Measurements from ENCODE around the gene FGFR2.
"Not testable (repeated sequence)": the region's sequence is repeated elsewhere in the genome, so short reads cannot be mapped to it uniquely, and the experiment has no call there.

The FGFR2 gene

DNA sequence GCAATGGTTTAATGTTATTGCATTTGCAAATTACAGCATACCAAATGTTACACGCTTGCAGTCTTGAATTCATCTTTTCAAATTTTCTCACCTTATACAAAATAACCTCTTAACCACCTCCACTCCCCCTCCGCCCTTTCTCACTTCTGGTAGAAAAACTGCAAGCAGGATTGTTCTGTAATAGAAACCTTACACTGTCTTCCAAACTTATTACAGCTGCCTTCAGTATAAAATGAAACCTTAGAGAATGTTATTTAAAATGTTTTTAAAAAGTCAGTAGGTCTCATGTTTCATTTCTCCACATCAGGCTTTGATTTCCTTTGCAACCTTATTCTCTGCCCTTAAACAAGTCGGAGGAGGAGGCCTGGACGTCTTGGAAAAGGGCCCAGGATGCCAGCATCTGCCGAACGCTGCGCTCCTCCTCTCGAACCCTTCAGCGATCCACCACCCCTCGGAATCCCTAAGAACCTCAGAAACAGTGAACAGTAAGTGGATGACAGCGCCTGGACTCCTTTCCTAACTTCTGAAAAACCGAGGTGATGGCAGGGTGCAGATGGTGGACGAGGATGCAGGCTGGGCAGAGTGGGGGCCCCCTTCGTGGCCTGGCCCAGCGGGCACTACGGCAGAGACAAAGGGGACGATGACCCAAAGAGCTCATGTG is 74.0 kb downstream of the FGFR2 start:
- Histone ChIP-seq H2AFZ (ENCODE audit: low read depth) (no peak overlapping the region), H3K27me3 (ENCODE audit: insufficient read depth, low read depth) (no peaks in the 10 kb centered on the region), H3K4me2 (no peak overlapping the region), H3K27ac (no peak overlapping the region), H3K9ac (no peak overlapping the region), H3K4me3 (IDR thresholded peaks at IDR 0.05; ENCODE audit: insufficient read depth, low read depth, low read length) (no peak overlapping the region), H3K4me1 (ENCODE audit: low read depth, poor library complexity, severe bottlenecking) (peaks cover 41% of the 10 kb centered on the region), H3K79me2 (ENCODE audit: insufficient read depth, low read depth) (peaks cover 9% of the 10 kb centered on the region; the same call in 1 of the 2 replicates), H4K20me1 (ENCODE audit: insufficient read depth) (no peaks in the 10 kb centered on the region), H3K36me3 (ENCODE audit: insufficient read depth) (no peaks in the 10 kb centered on the region)
- TF ChIP-seq, protein P1, sequence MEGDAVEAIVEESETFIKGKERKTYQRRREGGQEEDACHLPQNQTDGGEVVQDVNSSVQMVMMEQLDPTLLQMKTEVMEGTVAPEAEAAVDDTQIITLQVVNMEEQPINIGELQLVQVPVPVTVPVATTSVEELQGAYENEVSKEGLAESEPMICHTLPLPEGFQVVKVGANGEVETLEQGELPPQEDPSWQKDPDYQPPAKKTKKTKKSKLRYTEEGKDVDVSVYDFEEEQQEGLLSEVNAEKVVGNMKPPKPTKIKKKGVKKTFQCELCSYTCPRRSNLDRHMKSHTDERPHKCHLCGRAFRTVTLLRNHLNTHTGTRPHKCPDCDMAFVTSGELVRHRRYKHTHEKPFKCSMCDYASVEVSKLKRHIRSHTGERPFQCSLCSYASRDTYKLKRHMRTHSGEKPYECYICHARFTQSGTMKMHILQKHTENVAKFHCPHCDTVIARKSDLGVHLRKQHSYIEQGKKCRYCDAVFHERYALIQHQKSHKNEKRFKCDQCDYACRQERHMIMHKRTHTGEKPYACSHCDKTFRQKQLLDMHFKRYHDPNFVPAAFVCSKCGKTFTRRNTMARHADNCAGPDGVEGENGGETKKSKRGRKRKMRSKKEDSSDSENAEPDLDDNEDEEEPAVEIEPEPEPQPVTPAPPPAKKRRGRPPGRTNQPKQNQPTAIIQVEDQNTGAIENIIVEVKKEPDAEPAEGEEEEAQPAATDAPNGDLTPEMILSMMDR (conservative IDR thresholded peaks at IDR 0.05; ENCODE audit: low read depth, low read length), result no peak

DNA sequence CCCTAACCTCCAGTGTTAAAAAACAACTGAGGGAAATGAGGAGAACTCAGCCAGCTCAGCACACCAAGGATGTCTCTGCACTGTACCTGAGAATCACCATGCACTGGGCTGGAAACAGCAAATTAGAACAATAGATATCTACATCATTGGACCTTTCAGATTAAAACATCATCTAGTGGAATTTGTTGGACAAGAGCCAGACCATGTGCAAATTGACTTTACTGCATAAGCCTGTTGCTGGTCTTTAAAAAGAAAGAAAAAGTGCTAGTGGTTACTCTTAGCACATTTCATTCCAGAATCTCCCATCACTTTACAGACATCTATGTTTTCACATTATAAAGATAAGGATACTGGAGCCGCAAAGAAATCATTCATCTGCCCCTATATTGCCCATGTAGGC is 75.4 kb downstream of the FGFR2 start:
- 0 out of 2 replicates have a peak overlapping the region, but pooled peaks have one; percentile 2 for H3K27ac ChIP-seq
- peaks cover 9% of the 10 kb centered on the region; the same call in 1 of the 2 replicates for H3K79me2 ChIP-seq (ENCODE audit: insufficient read depth, low read depth)
- no peaks in the 10 kb centered on the region for H4K20me1 ChIP-seq (ENCODE audit: insufficient read depth)
- no peaks in the 10 kb centered on the region for H3K27me3 ChIP-seq (ENCODE audit: insufficient read depth, low read depth)
- peak overlapping the region; percentile 23; the same call in 1 of the 2 replicates for H3K4me2 ChIP-seq
- H3K36me3 ChIP-seq (ENCODE audit: insufficient read depth), result no peaks in the 10 kb centered on the region
- peaks cover 50% of the 10 kb centered on the region for H3K4me1 ChIP-seq (ENCODE audit: low read depth, poor library complexity, severe bottlenecking)
- H3K4me3 ChIP-seq (IDR thresholded peaks at IDR 0.05; ENCODE audit: insufficient read depth, low read depth, low read length), result no peak overlapping the region
- TF ChIP-seq, protein P1 (conservative IDR thresholded peaks at IDR 0.05; ENCODE audit: low read depth, low read length), result no peak
- no peak overlapping the region for H3K9ac ChIP-seq
- no peak overlapping the region for H2AFZ ChIP-seq (ENCODE audit: low read depth)

DNA sequence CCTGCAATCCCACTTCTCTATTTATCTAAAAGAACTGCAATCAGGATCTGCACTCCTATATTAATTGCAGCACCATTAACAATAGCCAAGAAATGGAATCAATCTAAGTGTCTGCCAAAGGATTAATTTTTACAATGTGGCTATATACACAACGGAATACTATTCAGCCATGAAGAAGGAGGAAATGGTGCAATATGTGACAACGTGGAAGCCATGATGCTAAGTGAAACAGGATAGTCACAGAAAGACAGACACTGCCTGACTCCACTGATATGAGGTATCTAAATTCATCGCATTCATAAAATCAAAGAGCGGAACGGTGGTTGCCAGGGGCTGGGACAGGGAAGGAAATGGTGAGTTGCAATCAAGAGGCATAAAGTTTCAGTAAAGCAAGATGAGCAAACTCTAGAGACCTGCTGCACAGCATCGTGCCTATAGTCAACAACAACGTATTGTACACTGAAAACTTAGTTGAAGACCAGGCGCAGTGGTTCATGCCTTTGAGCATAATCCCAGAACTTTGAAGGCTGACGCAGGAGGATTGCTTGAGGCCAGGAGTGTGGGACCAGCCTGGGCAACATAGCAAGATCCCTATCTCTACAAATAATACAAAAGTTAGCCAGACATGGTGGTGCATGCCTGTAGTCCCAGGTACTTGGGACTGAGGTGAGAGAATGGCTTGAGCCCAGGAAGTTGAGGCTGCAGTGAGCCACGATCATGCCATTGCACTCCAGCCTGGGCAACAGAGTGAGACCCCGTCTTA is 76.3 kb downstream of the FGFR2 start:
- no peak overlapping the region for H3K27ac ChIP-seq
- H3K9ac ChIP-seq, result no peak overlapping the region
- no peaks in the 10 kb centered on the region for H3K27me3 ChIP-seq (ENCODE audit: insufficient read depth, low read depth)
- no peaks in the 10 kb centered on the region for H3K36me3 ChIP-seq (ENCODE audit: insufficient read depth)
- no peaks in the 10 kb centered on the region for H4K20me1 ChIP-seq (ENCODE audit: insufficient read depth)
- no peak overlapping the region for H3K4me3 ChIP-seq (IDR thresholded peaks at IDR 0.05; ENCODE audit: insufficient read depth, low read depth, low read length)
- H3K79me2 ChIP-seq (ENCODE audit: insufficient read depth, low read depth), result peaks cover 9% of the 10 kb centered on the region; the same call in 1 of the 2 replicates
- H3K4me1 ChIP-seq (ENCODE audit: low read depth, poor library complexity, severe bottlenecking), result peaks cover 59% of the 10 kb centered on the region
- TF ChIP-seq, protein P1 (conservative IDR thresholded peaks at IDR 0.05; ENCODE audit: low read depth, low read length), result no peak
- H3K4me2 ChIP-seq, result peak overlapping the region; percentile 19; the same call in 1 of the 2 replicates
- H2AFZ ChIP-seq (ENCODE audit: low read depth), result no peak overlapping the region

DNA sequence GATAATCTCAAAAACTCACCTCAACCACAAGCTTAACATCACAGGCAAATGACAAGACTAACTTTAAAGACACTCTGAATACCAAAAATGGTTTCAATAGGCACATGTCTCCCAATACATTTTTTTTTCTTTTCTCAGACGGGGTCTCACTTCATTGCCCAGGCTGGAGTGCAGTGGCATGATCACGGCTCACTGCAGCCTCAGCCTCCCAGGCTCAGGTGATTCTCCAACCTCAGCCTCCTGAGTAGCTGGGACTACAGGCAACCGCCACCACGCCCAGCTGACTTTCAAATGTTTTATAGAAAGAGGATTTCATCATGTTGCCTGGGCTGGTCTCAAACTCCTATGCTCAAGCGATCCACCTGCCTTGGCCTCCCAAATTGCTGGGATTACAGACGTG is 77.7 kb downstream of the FGFR2 start:
- not testable (repeated sequence) for H3K27me3 ChIP-seq (ENCODE audit: insufficient read depth, low read depth); H3K9ac ChIP-seq; H3K79me2 ChIP-seq (ENCODE audit: insufficient read depth, low read depth); H2AFZ ChIP-seq (ENCODE audit: low read depth); H3K27ac ChIP-seq; H3K4me2 ChIP-seq; H3K36me3 ChIP-seq (ENCODE audit: insufficient read depth); H4K20me1 ChIP-seq (ENCODE audit: insufficient read depth); H3K4me3 ChIP-seq (IDR thresholded peaks at IDR 0.05; ENCODE audit: insufficient read depth, low read depth, low read length)
- H3K4me1 ChIP-seq (ENCODE audit: low read depth, poor library complexity, severe bottlenecking), result peaks cover 70% of the 10 kb centered on the region
